ENCODE measurements around the gene SVEP1.

DNA sequence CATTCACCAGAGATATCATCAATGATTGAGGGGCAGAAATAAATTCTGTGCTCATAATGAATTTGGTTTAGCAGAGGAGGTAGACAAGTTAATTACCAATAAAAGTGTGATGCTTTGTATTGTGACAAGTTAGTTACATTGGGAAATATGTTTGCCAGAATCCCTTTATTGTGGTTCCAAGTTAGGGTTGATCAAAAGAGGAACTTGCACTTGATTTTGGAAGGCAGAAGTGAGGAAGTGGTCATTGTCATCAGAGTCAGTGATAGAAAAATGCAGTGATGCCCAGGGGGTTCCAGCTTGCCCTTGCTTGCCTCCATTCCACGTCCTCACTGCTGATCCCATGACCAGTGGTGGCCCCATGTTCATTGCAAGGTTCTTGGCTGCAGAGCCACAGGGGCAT lies 69.7 kb downstream of the SVEP1 start:
- no peak for TF ChIP-seq EZH2phosphoT487 (IDR thresholded peaks at IDR 0.05; ENCODE audit: unreplicated experiment)
- TF ChIP-seq, protein P1, sequence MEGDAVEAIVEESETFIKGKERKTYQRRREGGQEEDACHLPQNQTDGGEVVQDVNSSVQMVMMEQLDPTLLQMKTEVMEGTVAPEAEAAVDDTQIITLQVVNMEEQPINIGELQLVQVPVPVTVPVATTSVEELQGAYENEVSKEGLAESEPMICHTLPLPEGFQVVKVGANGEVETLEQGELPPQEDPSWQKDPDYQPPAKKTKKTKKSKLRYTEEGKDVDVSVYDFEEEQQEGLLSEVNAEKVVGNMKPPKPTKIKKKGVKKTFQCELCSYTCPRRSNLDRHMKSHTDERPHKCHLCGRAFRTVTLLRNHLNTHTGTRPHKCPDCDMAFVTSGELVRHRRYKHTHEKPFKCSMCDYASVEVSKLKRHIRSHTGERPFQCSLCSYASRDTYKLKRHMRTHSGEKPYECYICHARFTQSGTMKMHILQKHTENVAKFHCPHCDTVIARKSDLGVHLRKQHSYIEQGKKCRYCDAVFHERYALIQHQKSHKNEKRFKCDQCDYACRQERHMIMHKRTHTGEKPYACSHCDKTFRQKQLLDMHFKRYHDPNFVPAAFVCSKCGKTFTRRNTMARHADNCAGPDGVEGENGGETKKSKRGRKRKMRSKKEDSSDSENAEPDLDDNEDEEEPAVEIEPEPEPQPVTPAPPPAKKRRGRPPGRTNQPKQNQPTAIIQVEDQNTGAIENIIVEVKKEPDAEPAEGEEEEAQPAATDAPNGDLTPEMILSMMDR (conservative IDR thresholded peaks at IDR 0.05; ENCODE audit: low read depth in 2 of 2) = no peak
- no peak for TF ChIP-seq EZH2 (IDR thresholded peaks at IDR 0.05; ENCODE audit: low read depth, unreplicated experiment)
